PFSK-1 (cell line): Measurements from ENCODE around the gene RHOF.

Source experiments
- FOXP2 ChIP-seq: optimal IDR thresholded peaks from 2 replicates; pipeline ENCODE3; 2011; ENCODE audit warnings: borderline replicate concordance, control low read depth, inconsistent platforms; ENCODE audit not compliant: insufficient read depth; ENCODE audit errors: extremely low read length, extremely low read depth
- POLR2AphosphoS5 ChIP-seq: IDR thresholded peaks from 2 replicates; pipeline ENCODE4 v1.6.1; 2012; ENCODE audit warnings: low read depth, mild to moderate bottlenecking, control low read depth, low read length, moderate library complexity
- REST ChIP-seq, 2 experiments: IDR thresholded peaks; 2 replicates each; pipeline versions ENCODE4 v1.6.1 to v1.8.0; 2011 to 2012; ENCODE audit warnings: low read depth in 2 of 2, low read length in 2 of 2, control low read depth in 1 of 2, inconsistent platforms in 1 of 2, mild to moderate bottlenecking in 1 of 2, moderate library complexity in 1 of 2; ENCODE audit not compliant: insufficient read depth in 1 of 2
- SIN3A ChIP-seq: IDR thresholded peaks from 2 replicates; pipeline ENCODE4 v1.6.1; 2012; ENCODE audit warnings: mild to moderate bottlenecking, low read length, moderate library complexity, borderline replicate concordance; ENCODE audit not compliant: insufficient read depth
- TAF1 ChIP-seq: IDR thresholded peaks from 2 replicates; pipeline ENCODE4 v1.6.1; 2012; ENCODE audit warnings: low read length, control low read depth, borderline replicate concordance; ENCODE audit not compliant: insufficient read depth

The RHOF gene

GRCh38 chr12:121778567-121779421, 14.7 kb downstream of the RHOF start:
- TF ChIP-seq REST (IDR thresholded peaks at IDR 0.05; ENCODE audit: insufficient read depth in 1 of 2, low read depth in 2 of 2, low read length in 2 of 2) = no peak
- no peak for TF ChIP-seq POLR2AphosphoS5
- no peak for TF ChIP-seq SIN3A
- no peak for TF ChIP-seq TAF1
- no peak for TF ChIP-seq FOXP2

- TF ChIP-seq TAF1 (no peak), FOXP2 (no peak), REST (IDR thresholded peaks at IDR 0.05; ENCODE audit: insufficient read depth in 1 of 2, low read depth in 2 of 2, low read length in 2 of 2) (no peak), SIN3A (no peak), POLR2AphosphoS5 (no peak; the same call in 1 of the 2 replicates)
These were observed 17.0 kb downstream of the RHOF start for GRCh38 chr12:121776190-121777098.

GRCh38 chr12:121775501-121775900, 18.0 kb downstream of the RHOF start:
- TF ChIP-seq TAF1 = no peak

- TF ChIP-seq POLR2AphosphoS5 (no peak), SIN3A (no peak), FOXP2 (no peak), REST (IDR thresholded peaks at IDR 0.05; ENCODE audit: insufficient read depth in 1 of 2, low read depth in 2 of 2, low read length in 2 of 2) (no peak), TAF1 (no peak)
These were observed 18.5 kb downstream of the RHOF start for GRCh38 chr12:121774968-121775474.

GRCh38 chr12:121773011-121773777, 20.3 kb downstream of the RHOF start:
- TF ChIP-seq FOXP2 (no peak), REST (IDR thresholded peaks at IDR 0.05; ENCODE audit: insufficient read depth in 1 of 2, low read depth in 2 of 2, low read length in 2 of 2) (no peak), POLR2AphosphoS5 (0 out of 2 replicates have a peak, but pooled peaks have one; percentile 27)
